Fibroblast of skin of right quadriceps (primary cell): ENCODE data around the gene PTPRB.
A peak's percentile ranks its signal among the peaks of the same experiment; 100 is the strongest.

Experiments used
- DNase-seq: peaks from one replicate; pipeline ENCODE4 v3.0.0-alpha.2; 2013

The PTPRB gene

DNA sequence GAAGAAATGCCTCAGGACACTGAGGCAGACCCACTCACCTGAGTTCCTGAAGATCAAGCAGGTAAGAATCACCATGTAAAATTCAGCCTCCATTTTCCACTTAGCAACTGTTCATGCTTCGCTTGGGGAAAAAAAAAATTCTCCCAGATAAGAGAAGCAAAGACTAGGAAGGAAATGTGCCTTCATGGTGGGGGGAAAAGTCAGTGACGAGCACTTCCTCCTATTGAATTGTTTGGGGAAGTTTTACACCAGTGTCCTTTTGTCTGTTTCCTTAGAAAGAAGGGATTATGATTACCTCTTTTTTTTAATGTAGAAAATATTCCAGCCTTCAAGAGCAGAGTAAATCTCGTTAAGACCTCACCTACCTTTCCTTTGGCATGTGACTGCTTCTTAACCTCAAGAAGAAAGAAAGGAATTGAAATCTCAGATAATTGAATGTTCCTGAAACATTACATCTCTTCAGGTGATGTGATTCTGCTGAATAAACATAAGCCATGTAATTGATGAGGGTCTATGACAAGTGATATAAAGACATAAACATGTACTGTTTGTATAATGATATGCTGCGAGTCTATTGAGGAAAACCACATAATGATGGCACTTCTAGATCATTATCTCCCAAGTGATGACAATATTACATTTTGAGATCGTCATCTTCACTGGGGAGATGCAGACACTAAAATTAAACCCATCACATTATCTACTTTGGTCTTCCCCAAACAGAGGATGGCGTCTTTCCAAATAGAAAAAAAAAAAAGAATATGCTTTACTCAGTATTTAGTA is at the start of gene PTPRB:
Gene PTPRB, minus strand, starts transcription at position 127 of the 783 bp plus-strand sequence. Its CDS starts 34 bp downstream, at position 93.
- no peak for DNase-seq

DNA sequence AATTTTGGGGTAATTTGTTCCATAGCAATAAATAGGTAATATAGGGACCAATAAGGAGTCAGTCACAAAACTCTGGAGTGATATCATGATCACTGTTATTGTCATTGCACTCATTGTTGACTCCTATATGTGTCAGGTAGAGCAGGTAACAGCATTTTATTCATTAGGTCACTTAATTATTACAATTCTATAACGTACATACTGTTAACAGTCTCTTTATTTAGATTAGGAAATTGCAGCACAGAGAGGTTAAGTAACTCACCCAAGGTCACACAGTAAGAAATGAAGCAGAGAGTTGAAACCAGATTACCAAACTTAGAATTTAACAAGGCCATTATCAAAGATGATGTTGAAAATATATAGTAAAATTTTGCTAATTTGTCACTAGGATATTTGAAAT is 49.7 kb upstream of the PTPRB start:
- DNase-seq, result no peak

DNA sequence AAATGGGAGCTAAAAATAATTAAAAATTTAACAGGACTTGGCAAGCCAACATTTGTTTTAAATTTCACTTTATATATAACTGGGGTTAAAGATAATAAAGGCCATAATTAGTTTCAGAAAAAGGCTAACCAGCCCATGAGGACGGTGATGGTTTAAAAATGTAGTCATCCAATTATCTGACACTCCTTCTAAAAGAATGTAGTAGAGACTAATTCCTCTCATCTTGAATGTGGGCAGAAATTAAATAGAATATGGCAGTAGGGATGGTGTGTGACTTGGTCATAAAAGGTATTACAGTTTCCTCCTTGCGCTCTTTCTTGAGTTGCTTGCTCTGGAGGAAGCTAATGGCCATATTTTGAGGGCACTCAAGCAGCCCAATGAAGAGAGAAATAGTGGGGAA is 49.1 kb upstream of the PTPRB start:
- DNase-seq, result peak; percentile 11

DNA sequence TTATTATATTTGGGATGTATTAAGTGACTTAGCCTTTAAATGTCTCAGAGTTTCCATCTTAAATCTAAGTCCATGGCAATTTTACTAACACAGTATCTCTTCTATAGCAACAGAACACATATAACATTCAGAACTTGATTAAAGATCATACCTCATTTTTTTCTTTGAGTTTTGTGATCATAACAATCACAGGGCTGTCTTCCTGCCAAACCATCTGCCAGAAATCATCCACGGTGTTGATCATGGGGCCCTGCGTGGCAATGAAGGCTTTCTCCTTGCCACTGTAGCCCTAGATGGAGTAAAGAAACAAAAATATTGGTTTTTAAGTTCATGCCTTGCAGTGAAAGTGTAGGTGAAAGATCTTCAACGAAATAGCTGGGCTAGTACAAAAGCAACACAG is 46.7 kb upstream of the PTPRB start:
- no peak for DNase-seq

DNA sequence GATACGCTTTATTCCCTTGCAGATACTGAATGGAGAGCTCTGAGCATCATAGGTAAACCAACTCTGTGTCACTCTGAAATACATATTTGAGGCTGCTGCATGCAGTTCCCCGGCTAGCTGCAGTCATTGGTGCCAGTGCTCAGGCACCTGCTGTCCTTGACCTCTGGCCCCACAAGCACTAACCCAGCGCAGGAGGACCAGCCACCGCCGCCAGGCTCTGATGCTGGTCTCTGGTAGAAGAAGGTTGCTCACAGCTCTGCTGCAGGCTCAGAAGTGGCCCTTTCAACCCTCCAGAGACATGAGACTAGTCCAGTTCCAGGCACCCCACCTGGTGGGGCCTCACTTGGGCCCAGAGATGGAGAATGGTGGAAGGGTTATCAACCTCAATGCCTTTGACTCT is 34.5 kb upstream of the PTPRB start:
- no peak for DNase-seq

DNA sequence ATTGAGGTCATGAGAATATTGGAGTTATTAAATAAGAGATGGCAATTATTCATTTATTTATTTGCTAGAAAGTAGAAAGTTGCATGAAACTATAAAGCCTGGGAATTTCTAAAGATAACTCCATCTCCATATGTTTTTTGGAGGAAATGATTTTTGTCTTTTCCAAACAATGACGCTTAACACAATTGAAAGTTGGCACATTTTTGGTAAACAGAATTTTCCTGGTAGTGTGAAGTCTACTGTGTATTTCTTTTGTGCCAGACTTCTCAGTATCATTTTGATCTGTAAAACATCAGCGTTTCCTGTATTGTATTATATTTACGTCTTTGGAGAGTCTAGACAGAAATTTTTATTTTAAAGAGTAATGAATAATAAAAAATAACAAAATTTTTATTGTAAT is 33.7 kb upstream of the PTPRB start:
- no peak for DNase-seq

DNA sequence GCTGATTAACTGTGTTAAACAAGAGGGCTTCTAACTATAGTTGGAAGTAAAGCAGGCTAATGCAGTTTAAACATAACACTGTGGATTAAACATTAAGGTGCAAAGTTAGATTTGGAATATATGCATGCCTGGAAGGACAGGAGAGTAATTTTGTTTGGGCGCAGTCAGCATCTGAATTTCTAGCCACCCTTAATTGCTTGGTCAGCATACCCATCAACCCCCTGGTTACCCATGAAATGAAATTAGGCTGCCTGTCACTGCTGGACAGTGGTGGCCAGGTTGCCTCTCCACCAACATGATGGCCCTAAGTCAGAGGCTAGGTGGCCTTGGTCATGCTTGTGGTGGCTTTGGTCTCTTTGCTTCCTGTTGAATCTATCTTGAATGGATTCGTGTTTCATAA is 30.0 kb upstream of the PTPRB start:
- no peak for DNase-seq

DNA sequence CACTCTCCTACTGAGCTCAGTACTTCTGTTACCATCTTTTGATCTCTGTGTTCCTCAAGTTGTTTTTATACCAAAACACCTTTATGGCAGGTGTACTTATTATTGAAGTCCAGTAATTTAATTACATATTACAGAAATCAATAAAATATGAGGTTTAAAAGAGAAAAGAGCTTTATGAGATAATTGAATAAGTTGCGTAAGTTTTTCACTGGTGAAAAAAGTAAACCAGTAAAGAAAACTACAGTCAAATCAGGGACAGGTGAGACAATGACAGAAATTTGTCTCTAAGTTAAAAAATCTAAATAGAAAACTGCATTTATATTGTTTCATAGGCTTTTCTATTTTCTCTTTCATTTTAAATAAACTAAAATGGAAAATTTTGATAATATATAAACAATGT is 29.1 kb upstream of the PTPRB start:
- DNase-seq, result no peak

DNA sequence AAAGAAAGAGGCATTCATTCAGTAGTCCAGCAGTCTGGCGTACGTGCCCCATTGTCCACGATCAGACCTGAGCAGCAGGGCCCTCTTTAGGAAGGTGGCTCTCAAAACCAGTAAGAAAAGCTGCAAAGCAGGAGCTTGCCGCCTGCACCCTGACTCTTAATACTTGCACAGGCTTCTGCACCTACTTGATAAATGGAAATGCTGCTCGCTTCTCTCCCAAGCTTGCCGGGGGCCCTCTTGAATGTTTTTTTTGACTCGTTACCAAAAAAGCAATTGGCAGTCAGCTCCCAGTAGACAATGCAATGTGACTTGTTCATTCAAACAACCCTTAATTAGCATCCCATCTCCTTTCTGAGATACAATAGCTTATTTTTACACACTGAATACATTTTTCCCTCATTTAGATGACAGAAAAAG is 27.2 kb upstream of the PTPRB start:
- DNase-seq, result no peak

DNA sequence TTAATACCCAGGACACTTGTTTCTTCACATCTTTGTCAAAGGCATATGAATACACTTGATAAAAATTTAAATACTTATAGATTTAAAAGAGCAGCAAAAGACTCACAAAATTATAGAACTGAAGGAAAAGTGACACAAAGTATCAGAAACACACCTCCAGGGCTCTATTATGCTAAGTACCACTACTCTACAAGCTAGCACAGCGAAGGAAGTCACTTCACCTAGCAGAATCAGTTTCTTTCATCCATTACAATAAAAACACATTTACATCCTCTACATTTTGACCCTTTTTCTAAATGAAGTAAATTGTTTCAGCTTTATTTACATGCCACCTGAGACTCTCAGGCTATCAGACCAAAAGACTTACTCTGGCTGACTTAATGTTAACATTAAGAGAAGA is 26.6 kb upstream of the PTPRB start:
- DNase-seq, result no peak

DNA sequence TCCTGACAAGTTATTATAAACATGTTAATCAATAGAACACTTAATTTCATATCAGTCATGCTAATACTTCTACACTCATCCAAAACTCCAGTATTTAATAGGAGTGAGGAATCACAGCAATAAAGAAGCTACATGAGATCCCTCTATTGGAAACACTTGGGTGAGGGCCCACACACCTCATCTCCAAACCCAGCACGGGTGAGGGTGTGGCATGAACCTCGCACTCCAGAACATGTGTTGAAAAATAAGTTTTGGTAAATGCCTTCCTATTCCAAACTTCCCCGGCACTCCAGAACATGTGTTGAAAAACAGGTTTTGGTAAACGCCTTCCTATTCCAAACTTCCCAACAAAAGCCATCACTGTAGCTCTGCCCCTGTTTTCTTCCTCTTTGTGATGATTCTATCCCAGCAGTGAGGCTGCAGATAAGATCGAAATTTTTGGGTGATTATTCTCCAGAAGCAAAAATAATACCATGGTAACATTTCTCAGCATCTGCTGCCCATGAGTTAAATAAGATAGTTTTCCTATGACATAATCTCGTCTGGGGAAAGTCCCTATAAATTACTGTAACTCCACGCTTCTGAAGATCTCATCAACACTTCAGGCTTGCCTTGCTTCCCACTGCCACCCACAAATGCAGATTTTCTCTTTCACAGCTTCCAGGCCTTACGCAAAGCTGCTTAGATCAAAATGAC is 24.4 kb upstream of the PTPRB start:
- peak; percentile 92 for DNase-seq

DNA sequence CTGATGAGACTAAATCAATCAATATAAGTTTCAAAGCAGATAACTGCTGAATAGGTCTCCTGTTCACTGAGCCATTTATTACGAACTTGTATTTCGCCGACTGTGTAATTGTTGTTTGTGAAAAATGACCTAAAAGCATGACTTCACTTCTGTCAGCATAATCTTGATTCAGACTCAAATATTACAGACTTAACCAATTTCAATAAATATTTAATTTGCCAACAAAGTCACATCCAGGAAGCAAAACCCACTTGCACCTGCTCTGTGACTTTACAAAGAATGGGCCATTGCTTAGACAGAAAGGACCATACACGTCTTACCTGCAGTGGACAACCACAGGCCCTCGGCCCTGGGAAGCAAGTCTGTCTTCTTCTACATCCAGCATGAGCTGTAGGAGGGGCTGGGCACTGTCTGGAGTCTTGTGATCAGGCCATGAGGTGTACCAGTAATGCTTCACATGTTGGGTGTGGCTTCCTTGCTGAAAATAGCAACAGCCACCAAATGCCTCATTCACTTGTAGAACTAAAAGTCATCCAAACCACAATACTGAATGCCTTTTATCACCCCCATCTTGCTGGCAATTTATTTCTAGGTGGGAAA is 23.5 kb upstream of the PTPRB start:
- DNase-seq, result peak; percentile 81

DNA sequence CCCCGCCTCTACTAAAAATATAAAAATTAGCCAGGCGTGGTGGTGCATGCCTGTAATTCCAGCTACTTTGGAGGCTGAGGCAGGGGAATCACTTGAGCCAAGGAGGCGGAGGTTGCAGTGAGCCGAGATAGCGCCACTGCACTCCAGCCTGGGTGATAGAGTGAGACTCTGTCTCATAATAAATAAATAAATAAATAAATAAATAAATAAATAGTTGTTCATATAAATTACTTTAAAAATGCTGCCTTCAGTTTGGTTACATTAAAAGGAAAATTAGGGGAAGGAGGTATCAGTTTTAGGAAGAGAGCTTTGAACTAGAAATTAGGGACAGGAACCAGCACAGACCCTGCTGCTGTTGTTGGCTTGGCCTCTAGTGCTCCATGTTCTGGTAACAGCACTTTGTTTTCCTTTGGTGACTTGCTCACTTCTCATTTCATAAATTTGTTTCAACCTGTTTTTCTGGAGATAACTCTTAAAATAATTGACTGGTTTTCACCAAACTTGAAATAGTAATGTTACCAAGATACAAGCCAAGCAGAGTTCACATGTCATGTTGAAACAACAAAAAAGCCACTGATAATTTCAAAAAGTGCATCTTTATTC is 22.9 kb upstream of the PTPRB start:
- no peak for DNase-seq

DNA sequence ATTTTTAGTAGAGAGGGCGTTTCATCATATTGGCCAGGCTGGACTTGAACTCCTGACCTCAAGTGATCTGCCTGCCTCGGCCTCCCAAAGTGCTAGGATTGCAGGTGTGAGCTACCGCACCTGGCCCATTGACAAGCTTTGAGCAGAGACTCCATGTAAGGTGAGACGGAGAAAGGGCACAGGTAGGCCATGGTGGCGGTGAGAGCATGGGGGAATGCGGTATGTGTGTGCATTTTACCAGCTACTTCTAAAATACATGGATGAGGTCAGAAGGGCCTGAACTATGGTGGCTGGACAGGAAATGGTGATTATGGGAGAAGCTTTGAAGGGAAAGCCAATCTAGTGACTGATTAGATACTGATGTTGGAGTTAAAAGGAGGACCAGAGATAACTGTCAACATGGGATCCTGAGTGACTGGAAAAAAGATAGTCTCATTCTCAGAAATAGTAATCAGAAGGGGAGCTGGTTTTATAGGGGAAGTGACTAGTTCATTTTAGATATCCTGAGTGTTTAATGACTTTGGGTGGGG is 21.9 kb upstream of the PTPRB start:
- DNase-seq, result no peak

DNA sequence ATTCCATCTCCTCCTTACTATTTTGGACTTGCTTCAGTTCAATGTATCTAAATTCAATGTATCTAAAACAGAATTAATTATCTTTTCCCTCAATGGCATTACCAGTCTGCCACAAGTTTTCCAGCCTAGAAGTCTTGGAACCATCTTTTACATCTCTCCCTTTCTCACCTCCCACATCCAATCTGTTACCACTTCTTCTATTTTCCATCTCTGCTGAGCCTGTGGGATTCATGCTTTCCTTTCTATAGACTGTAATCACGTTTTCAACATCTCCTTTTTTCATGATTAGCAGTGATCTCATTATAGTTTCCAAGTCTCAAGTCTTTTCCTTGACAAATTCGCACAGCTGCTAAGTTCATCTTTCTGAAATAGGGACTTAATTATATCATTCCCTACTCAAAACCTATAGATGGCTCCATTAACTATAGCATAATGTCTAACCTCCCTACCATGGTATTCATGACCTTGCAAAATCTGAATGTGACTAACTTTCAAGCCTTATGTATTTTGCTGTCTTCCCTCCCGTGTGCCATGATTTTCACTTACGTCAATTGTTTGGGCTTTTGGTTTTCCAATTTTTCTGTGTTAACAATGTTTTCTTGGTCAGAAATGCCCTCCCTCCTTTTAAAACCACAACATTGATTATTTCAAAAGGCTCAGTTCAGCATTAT is 20.5 kb upstream of the PTPRB start:
- DNase-seq, result no peak

DNA sequence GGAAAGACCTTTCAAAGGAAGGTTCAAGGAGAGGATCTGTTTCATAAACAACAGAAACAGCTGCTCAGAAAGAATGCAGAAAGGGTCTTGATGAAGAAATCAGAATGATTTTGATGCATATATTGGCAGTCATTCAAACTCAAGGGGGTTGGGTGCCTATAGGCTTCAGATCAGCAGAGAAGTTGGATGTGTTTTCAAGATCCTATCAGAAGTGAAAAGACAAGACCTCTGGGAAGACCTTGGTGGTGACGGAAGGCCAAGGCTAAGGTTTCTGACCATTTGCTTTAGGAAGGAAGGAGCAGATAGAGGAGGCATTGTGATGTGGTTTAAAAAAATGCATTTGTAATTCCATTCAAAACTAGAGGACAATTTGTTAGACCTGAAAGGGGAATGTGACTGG is 15.2 kb upstream of the PTPRB start:
- peak; percentile 44 for DNase-seq

DNA sequence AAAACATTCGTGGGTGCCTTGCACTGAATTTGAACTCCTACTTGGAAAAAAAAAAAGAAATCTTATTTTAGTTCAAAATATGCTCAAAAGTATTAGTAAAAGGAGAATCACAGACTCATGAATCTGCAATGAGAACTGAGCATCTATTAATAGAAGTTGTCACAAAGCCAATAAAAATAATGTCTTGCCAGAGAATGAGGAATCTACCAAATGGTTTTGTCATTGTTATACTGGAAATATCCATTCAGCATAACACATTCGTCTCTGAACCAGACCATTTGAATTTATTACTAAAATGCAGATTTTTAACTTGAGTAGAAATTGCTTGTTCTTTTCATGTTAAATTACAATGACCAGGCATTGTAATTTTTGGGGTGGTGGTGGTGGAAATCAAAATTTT is 11.6 kb upstream of the PTPRB start:
- DNase-seq, result peak; percentile 87

DNA sequence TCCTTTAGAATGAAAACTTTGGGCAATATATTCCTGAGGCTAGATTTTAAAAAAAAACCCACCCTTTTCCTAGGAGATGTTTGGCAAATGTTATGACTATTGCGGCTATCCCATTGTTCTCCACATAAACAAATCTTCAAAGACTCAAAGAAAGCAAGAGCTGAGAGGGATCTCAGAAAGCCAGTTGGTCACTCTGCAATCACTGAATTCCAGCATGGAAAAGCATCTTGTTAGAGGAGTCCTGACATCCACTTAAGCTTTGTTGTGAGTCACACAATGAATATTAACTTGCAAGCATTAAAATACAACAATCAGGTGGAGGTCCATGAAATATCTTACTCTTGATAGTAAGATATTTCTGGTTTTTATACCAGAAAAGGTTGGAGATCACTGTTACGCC is 11.0 kb upstream of the PTPRB start:
- peak; percentile 28 for DNase-seq

DNA sequence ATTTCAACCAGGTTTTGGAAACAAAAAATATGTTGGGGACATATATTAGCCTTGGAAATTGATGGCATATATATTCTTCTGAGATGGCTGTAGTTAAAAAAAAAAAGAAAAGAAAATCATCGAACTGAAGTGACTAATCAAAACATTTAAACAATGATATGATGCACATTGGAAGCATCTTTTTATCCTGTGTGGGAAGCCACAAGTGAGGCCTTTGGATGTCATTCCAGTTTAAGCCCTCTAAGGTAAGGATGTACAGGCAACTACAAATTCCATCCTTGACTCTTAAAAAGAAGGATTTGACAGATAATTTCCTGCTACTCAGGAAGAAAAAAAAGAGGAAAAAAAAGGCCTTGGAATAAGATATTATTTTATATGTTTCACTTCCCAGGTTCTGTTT is 9.6 kb upstream of the PTPRB start:
- peak; percentile 85 for DNase-seq

DNA sequence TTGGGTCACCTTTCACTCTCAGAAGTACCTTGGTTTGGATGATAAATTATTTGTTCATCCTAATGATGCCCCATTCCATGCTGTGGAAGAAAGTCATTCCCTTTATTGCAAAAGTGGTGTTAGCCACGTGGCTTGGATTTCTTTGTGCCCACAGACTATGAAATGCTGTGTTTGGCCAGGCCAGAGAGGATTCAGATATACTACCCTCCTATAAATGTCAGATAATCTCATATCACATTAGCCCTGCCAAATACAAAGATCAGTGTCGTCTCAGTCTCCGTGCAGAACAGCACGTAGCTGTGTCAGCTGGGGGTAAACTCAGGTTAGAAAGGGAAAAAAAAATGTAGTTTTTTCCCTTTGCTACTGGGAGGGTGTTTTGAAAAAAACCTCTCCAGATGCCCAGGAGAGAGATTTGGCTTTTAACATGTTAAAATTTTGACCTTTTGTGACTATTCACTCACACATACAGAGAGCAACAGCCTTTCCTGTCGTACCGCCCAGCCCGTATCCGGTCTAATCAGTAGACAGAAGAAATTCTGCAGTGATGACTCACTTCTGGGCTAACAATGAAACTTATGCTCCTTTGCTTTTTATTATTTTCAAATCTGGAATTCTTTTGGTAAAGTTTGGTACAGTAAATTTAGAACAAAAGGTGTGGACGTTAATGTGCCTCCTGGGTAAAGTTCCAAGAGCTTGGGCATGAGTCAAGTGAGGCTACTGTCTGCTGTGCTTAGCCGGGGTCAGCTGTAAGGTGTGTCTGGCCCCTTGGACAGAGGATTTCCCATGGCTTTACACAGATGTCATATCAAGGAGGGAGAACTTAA is 8.5 kb upstream of the PTPRB start:
- peak; percentile 92 for DNase-seq

DNA sequence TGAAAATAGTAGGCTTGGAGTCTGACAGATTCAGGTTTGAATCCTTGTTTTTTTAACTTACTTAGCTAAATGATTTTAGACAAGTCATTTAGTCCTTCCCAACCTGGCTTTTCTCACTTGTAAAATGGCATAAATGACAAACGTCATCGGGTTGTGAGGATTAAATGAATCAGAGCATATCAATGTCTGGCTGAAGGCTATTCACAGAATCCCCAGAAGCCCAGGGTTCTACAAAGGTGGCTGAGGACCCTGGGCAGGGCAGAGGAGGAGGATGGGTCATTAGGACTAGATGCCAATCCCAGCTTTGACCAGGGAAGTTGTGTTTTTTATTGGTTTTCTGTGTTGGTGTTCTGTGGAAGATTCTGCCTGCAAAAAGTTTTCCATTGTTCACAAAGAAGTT is 7.6 kb upstream of the PTPRB start:
- no peak for DNase-seq

DNA sequence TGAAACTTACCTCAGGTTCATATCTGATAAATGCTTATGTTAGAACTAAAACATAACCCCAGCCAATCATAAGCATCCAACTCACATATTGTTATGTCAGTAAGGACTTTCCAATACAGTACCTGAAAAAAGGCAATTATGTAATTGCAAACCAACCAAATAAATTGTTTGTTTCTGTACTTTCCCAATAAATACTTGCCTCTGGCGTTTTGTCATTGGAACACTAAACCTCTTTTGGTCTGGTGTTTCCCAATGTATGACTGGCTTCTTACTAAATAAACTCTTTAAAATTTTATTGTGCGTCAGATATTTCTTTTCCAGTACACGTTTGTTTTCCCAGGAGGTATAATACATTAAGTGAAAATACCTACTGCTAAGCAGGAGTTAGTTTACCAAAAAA is 6.7 kb upstream of the PTPRB start:
- no peak for DNase-seq
